GM23248 (cell line): ENCODE data around the gene PWP1. TPM values are rescaled to one million over a fixed set of nuclear protein-coding genes. Genes with fewer than 3 reads are reported as not detected.

Experiments
- DNase-seq: peaks from one replicate; pipeline ENCODE4 v3.0.0-alpha.2; 2015
- H2AFZ ChIP-seq: fragments of 200-600 bp; sonication (generic); 2 replicates; pipeline ENCODE4 v1.6.1; 2016; ENCODE audit warnings: antibody characterized with exemption
- H3F3A ChIP-seq: fragments of 200-600 bp; sonication (generic); 2 replicates; pipeline ENCODE4 v1.6.1; 2016; ENCODE audit warnings: mild to moderate bottlenecking, antibody characterized with exemption, mixed run types; ENCODE audit not compliant: insufficient read depth
- H3K27ac ChIP-seq: fragments of 200-600 bp; sonication (generic); 2 replicates; pipeline ENCODE4 v1.5.1; 2016; ENCODE audit warnings: mild to moderate bottlenecking
- H3K27me3 ChIP-seq: fragments of 200-600 bp; sonication (generic); replicated peaks from 2 replicates; pipeline ENCODE4 v1.6.1; 2016; ENCODE audit warnings: mild to moderate bottlenecking; ENCODE audit not compliant: insufficient read depth
- H3K36me3 ChIP-seq: fragments of 200-600 bp; sonication (generic); 2 replicates; pipeline ENCODE4 v1.6.1; 2016; ENCODE audit warnings: low read depth, mild to moderate bottlenecking
- H3K4me1 ChIP-seq: fragments of 200-600 bp; sonication (generic); 2 replicates; pipeline ENCODE4 v1.6.1; 2016; ENCODE audit warnings: mild to moderate bottlenecking; ENCODE audit not compliant: insufficient read depth
- H3K4me2 ChIP-seq: fragments of 200-600 bp; sonication (generic); one replicate; pipeline ENCODE4 v1.6.1; 2016; ENCODE audit warnings: mild to moderate bottlenecking; ENCODE audit not compliant: unreplicated experiment
- H3K4me3 ChIP-seq: fragments of 200-600 bp; sonication (generic); 2 replicates; pipeline ENCODE4 v1.5.1; 2016; ENCODE audit warnings: mild to moderate bottlenecking
- H3K79me2 ChIP-seq: fragments of 200-600 bp; sonication (generic); 2 replicates; pipeline ENCODE4 v1.6.1; 2016; ENCODE audit warnings: mild to moderate bottlenecking; ENCODE audit not compliant: insufficient read depth
- H3K9ac ChIP-seq: fragments of 200-600 bp; sonication (generic); 2 replicates; pipeline ENCODE4 v1.6.1; 2016; ENCODE audit warnings: mild to moderate bottlenecking
- H3K9me2 ChIP-seq: fragments of 200-600 bp; sonication (generic); 2 replicates; pipeline ENCODE4 v1.6.1; 2016; ENCODE audit warnings: mixed run types, mild to moderate bottlenecking, moderate library complexity; ENCODE audit not compliant: insufficient read depth
- H3K9me3 ChIP-seq: fragments of 200-600 bp; sonication (generic); one replicate; pipeline ENCODE4 v1.6.1; 2017; ENCODE audit warnings: low read depth
- H4K20me1 ChIP-seq: fragments of 200-600 bp; sonication (generic); 2 replicates; pipeline ENCODE4 v1.6.0; 2016; ENCODE audit not compliant: insufficient read depth
- EZH2 ChIP-seq: fragments of 200-600 bp; sonication (generic); IDR thresholded peaks from 2 replicates; pipeline ENCODE4 v1.6.1; 2018; ENCODE audit warnings: antibody characterized with exemption, mild to moderate bottlenecking; ENCODE audit not compliant: insufficient read depth, poor library complexity, severe bottlenecking
- EZH2phosphoT487 ChIP-seq: fragments of 200-600 bp; sonication (generic); IDR thresholded peaks from 2 replicates; pipeline ENCODE4 v1.6.1; 2018; ENCODE audit warnings: antibody characterized with exemption, moderate library complexity, mild to moderate bottlenecking, low read depth; ENCODE audit not compliant: insufficient read depth
- WGBS, 2 experiments: methylation state at CpG; one replicate each; pipeline ENCODE4 v1.1.6; 2015 to 2017; ENCODE audit warnings: low lambda C conversion rate in 2 of 2, low coverage in 1 of 2; ENCODE audit errors: missing lambda C conversion rate in 2 of 2; 5-methylcytosine and 5-hydroxymethylcytosine counted together
- in situ Hi-C: fragments of 300-500 bp; cut with MboI; formaldehyde crosslinking; loops from 2 replicates; pipeline ENCODE4 v1.15.0; 2020
- polyA plus RNA-seq: library from polyadenylated mRNA; unstranded; fragments of >200 nt; fragmentation: Nextera tagmentation; extraction: Ambion mirVana; gene quantifications from 2 replicates; pipeline ENCODE4 v1.2.1, GENCODE V29; 2016
- total RNA-seq: library from RNA; depleted of rRNA; stranded (reverse); fragments of >200 nt; shearing (Covaris generic); gene quantifications from 2 replicates; pipeline ENCODE4 v1.2.3, GENCODE V29; 2014

The PWP1 gene
- total and polyA plus RNA-seq, 2 experiments from 2014 or later: 73.7 to 97.0 TPM

DNA sequence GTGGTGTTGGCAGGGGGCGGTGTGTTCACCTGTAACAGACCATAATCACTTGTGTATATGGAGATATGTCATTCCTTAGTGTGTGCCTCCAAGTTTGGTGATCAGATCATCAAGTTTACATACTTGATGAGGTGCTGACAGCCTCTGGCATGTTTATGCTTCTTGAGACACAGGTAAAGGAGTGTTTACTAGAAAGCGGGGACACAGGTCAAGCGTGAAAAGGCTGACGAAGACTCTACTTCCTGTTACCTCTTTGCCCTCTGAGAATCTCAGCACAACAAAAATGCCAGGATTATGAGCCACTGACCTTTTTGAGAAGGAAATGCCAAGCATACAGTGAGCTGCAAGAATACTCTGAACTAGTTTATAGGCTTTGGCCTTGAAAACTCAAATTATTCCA lies 45.8 kb downstream of the PWP1 start:
- Histone ChIP-seq H3K9me3 (no peaks in the 10 kb centered on the region), H4K20me1 (no peaks in the 10 kb centered on the region), H3K4me1 (no peaks in the 10 kb centered on the region), H3K27me3 (no peaks in the 10 kb centered on the region), H3K79me2 (0 out of 2 replicates have a peak, but pooled peaks cover 5% of the 10 kb centered on the region), H3K4me2 (no peak overlapping the region), H3K9me2 (no peaks in the 10 kb centered on the region), H3K9ac (no peak overlapping the region), H3K4me3 (no peak overlapping the region), H2AFZ (no peak overlapping the region), H3K27ac (no peak overlapping the region), H3F3A (0 out of 2 replicates have a peak, but pooled peaks cover 15% of the 10 kb centered on the region), H3K36me3 (peaks cover 31% of the 10 kb centered on the region)
- in situ Hi-C loops: no loop called here
- TF ChIP-seq EZH2 (no peak), EZH2phosphoT487 (no peak)
- no peak for DNase-seq
- WGBS, 2 experiments: 92 to 97% methylated on average over 4 of the region's 4 CpGs

DNA sequence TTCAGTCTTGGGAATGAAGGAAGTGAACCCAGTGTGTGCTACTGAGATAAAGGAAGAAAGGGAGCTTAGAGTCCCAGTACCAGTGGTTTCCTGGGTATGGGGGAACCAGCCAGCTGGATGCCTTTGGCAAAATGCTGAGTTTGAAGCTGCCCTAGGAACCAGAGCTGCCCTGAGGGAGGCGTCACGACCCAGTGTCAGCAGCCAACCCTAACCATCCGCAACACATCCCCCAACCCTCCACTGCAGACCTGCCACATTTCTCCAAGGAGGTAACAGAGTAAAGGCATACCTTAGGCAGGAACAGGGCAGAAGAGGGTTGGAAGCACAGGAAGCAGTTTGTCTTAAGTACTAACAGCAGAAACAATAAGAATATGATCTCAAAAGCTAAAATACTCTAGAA lies 46.8 kb downstream of the PWP1 start:
- no peak for DNase-seq
- no peak overlapping the region for H3K4me3 ChIP-seq
- H3K9me3 ChIP-seq: no peaks in the 10 kb centered on the region
- H3K79me2 ChIP-seq: peaks cover 15% of the 10 kb centered on the region; the same call in 1 of the 2 replicates
- no peak overlapping the region for H3K9ac ChIP-seq
- no peaks in the 10 kb centered on the region for H3K27me3 ChIP-seq
- 0 out of 2 replicates have a peak, but pooled peaks cover 15% of the 10 kb centered on the region for H3F3A ChIP-seq
- peaks cover 41% of the 10 kb centered on the region for H3K36me3 ChIP-seq
- TF ChIP-seq EZH2 (no peak), EZH2phosphoT487 (no peak)
- in situ Hi-C loops: no loop called here
- H3K4me1 ChIP-seq: no peaks in the 10 kb centered on the region
- H4K20me1 ChIP-seq: no peaks in the 10 kb centered on the region
- no peak overlapping the region for H3K4me2 ChIP-seq
- WGBS, 2 experiments: 81 to 83% methylated on average over 3 of the region's 3 CpGs
- H2AFZ ChIP-seq: no peak overlapping the region
- no peak overlapping the region for H3K27ac ChIP-seq
- H3K9me2 ChIP-seq: no peaks in the 10 kb centered on the region

DNA sequence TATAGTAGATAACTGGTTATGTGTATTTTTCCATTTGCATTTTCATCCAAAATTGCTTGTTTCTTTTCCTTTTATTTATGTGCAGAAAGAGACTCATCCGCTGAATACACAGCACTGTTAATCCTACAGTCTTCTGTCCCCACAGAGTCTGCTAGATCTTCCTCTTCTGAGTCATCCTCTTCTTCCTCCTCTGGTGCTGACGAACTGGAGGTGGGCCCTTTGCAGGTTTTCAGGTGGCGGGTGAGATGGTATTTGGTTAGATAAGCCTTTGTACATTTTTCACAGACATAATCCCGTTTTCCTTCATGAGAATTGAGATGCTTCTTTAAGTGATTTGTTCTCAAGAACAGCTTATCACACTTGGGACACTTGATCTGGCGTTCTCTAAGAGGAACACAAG lies 48.5 kb downstream of the PWP1 start:
- Histone ChIP-seq H3K4me2 (no peak overlapping the region), H3K27me3 (no peaks in the 10 kb centered on the region), H3K79me2 (peaks cover 27% of the 10 kb centered on the region), H3F3A (0 out of 2 replicates have a peak, but pooled peaks cover 15% of the 10 kb centered on the region), H3K4me3 (no peak overlapping the region), H2AFZ (no peak overlapping the region), H3K9ac (no peak overlapping the region), H3K36me3 (peaks cover 58% of the 10 kb centered on the region), H3K9me2 (no peaks in the 10 kb centered on the region), H3K4me1 (no peaks in the 10 kb centered on the region), H3K27ac (no peak overlapping the region), H4K20me1 (no peaks in the 10 kb centered on the region), H3K9me3 (no peaks in the 10 kb centered on the region)
- in situ Hi-C loops: no loop called here
- 88 to 92% methylated on average over 5 of the region's 5 CpGs for WGBS, 2 experiments
- no peak for DNase-seq
- TF ChIP-seq EZH2phosphoT487 (no peak), EZH2 (no peak)

DNA sequence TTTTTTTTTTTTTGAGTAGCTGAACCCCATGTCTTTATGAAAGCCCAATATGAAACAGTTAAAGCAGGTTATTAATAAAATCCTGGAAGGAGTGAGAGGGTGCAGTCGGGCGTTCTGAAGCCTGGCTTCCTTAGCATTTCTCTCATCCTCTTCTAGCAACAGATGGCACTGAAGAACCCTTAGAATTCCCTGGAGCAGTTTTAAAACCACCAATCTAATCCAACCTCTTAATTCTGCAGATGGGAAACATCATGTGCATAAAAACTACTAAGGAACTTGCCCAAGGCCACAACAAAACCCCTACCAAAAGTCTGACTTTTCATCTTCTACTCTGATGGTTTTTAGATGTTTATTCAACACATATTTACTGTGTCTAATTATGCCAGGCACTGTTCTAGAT lies 50.2 kb downstream of the PWP1 start:
- Histone ChIP-seq H3K27me3 (no peaks in the 10 kb centered on the region), H3K4me2 (no peak overlapping the region), H4K20me1 (no peaks in the 10 kb centered on the region), H3K9me2 (no peaks in the 10 kb centered on the region), H3K4me3 (no peak overlapping the region), H3K36me3 (peaks cover 74% of the 10 kb centered on the region), H2AFZ (no peak overlapping the region), H3K79me2 (peaks cover 43% of the 10 kb centered on the region), H3K9me3 (no peaks in the 10 kb centered on the region), H3F3A (0 out of 2 replicates have a peak, but pooled peaks cover 15% of the 10 kb centered on the region), H3K9ac (no peak overlapping the region), H3K4me1 (no peaks in the 10 kb centered on the region), H3K27ac (no peak overlapping the region)
- in situ Hi-C loops: no loop called here
- no peak for DNase-seq
- TF ChIP-seq EZH2 (no peak), EZH2phosphoT487 (no peak)
- 27% methylated on average over 2 of the region's 2 CpGs for WGBS, 2 experiments

DNA sequence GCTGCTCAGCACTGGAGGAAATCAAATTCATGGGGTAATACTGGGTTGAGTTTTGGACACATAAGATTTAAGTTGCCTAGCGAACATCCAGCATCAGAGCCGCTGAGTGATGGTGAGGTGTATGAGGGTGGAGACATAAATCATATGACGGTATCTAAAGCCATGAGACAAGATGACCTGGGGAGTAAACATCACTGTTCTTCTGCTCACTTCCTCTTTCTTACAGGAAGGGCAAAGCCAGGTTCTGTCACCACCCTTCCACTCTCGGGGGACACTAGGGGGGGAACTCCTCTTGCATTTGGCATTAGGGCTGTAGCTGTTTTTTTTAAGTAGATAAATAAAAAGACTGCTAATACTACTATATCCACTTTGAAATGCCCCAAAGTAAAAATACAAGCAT lies 51.3 kb downstream of the PWP1 start:
- no peak overlapping the region for H2AFZ ChIP-seq
- H3K9me3 ChIP-seq: no peaks in the 10 kb centered on the region
- H3K27me3 ChIP-seq: no peaks in the 10 kb centered on the region
- no peak overlapping the region for H3K4me3 ChIP-seq
- WGBS, 2 experiments: 95 to 100% methylated on average over 4 of the region's 4 CpGs
- in situ Hi-C loops: no loop called here
- no peak for DNase-seq
- no peaks in the 10 kb centered on the region for H3K4me1 ChIP-seq
- no peak overlapping the region for H3K4me2 ChIP-seq
- H4K20me1 ChIP-seq: no peaks in the 10 kb centered on the region
- H3K79me2 ChIP-seq: peaks cover 47% of the 10 kb centered on the region
- no peaks in the 10 kb centered on the region for H3K9me2 ChIP-seq
- H3K36me3 ChIP-seq: peaks cover 85% of the 10 kb centered on the region
- no peak overlapping the region for H3K9ac ChIP-seq
- TF ChIP-seq EZH2phosphoT487 (no peak), EZH2 (no peak)
- H3F3A ChIP-seq: 0 out of 2 replicates have a peak, but pooled peaks cover 10% of the 10 kb centered on the region
- H3K27ac ChIP-seq: no peak overlapping the region
